GM19239 (cell line): ENCODE data around the gene SLC9A9.
"Not testable (repeated sequence)": the region's sequence is repeated elsewhere in the genome, so short reads cannot be mapped to it uniquely, and the experiment has no call there.

Experiments
- DNase-seq: peaks from one replicate; pipeline ENCODE4 v3.0.0; 2011; ENCODE audit warnings: low spot score; ENCODE audit not compliant: insufficient read length
- FAIRE-seq: peaks from 2 replicates; lab custom pipeline; 2011; peaks lifted over from hg19 to GRCh38; lab: Jason Lieb, UNC

Gene SLC9A9

GRCh38 chr3:143814443-143814889 is 33.8 kb downstream of the SLC9A9 start:
- FAIRE-seq = peak; percentile 85
- no peak for DNase-seq

- DNase-seq = no peak
- peak; percentile 66 for FAIRE-seq
Observed at GRCh38 chr3:143812481-143812880, 35.8 kb downstream of the SLC9A9 start.

- FAIRE-seq = no peak
- no peak for DNase-seq
Observed at GRCh38 chr3:143811602-143812001, 36.7 kb downstream of the SLC9A9 start.

DNA sequence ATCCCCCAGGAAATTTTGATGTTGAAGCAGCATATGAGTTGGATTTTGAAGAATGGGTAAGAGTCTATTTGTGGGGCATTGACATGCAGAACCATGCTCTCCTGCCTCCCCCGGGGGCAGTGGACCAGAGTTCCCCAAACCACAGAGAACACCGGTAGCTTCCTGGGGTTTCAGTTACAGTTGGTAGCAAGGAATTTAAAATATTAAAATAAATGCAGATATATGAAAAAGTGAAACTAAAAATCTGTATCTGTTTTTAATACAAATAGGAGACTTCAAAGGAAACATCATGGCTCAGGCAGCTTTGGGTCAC is 37.4 kb downstream of the SLC9A9 start:
- DNase-seq (no peak), FAIRE-seq (no peak)

DNA sequence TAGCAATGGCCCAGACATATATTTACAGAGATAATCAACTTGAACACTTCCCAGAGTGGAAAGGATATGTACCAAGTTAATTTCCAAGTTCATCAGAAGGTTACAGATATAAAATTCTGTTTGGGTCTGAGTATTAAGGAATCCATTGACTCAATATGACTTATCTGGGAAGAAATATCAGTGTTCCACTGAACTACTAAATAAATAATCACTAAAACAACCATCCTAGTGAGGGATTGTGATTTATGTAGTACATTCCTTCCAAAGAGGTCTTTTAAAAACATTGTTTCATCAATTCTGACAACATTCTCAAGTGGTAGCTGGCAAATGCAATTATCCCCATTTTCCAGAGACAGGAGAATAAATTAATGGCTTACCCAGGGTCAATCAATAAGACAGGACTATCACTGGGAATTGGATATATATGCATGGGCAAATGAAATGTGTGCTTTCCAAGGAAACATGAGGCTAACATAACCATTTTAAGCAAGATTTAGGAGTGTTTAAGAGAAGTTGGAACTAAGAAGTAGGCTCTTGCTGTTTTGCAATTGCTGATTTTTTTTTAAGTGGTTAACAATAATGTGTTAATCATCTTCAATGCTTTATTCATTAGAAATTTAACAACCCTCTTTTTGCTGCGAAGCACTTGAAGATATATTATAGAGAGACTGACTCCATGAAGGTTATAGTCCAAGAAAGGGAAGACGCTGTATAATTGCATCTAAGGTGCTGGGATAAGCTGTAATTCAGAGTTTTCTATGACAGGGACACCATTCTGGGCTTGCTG is 37.9 kb downstream of the SLC9A9 start:
- DNase-seq (no peak), FAIRE-seq (peak; percentile 18)

DNA sequence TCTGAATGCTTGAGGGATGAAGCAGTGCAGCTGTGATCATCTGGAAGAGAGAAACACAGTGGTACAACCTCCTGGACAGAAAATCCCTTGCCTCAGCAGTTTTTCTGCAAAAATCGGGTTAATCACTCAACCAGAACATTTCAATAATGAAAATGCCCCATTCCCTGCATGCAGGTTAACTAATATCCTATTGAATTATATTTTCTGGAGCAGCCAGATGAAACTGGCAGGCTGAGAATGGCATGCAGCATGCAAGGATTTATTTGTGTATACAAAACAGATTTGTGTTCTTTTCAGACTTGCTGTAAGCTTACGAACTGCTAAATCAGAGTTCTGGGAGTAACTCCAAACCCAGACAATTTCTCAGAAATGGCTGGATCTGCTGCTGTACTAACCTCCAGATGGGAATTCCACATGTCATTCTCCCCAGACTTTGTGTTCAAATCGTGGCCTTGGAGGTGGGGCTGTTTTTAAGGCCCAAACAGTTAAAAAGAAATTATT is 39.1 kb downstream of the SLC9A9 start:
- FAIRE-seq = no peak
- DNase-seq = no peak

DNA sequence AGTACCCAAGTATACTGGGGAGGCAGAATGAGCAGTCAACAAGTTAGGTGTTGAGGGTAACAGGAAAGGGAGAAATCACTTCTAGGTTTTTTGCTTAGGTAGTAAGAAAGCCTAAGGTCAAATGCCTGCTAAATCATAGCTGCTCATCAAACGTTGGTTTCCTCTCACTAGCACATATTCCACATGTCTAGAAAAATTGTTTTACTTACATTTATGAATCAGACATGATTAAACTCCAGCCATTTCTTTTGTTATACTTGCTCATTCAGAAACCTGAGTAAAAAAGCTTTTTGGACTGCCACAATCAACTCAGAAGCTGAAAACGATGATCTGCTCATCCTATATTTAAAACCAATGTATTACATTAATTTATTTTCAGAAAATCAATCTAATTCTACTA is 40.2 kb downstream of the SLC9A9 start:
- FAIRE-seq (no peak), DNase-seq (no peak)

DNA sequence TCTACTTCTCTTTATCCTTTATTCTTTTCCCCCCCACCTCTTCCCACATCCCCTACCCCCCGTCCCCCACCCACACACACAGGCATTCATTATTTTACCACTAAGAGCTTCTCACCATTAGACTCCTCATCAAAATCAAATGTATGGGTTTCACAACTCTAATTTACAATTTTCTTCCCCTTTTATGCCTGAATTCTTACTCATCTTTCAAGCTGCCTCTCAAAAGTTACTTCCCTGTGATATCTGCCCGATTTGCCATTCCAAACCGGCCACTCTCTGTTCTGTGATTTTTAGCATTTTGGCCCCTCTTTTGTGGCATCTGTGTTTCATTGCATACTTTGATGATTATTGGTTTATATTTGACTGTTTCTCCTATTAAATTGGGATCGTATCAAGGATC is 42.2 kb downstream of the SLC9A9 start:
- no peak for DNase-seq

GRCh38 chr3:143805476-143805875 is 42.8 kb downstream of the SLC9A9 start:
- FAIRE-seq, DNase-seq: not testable (repeated sequence)

More for the DNA sequence above, 42.2 kb downstream of the SLC9A9 start:
- no peak for FAIRE-seq

- not testable (repeated sequence) for DNase-seq, FAIRE-seq
Observed at GRCh38 chr3:143801046-143801445, 47.2 kb downstream of the SLC9A9 start.

DNA sequence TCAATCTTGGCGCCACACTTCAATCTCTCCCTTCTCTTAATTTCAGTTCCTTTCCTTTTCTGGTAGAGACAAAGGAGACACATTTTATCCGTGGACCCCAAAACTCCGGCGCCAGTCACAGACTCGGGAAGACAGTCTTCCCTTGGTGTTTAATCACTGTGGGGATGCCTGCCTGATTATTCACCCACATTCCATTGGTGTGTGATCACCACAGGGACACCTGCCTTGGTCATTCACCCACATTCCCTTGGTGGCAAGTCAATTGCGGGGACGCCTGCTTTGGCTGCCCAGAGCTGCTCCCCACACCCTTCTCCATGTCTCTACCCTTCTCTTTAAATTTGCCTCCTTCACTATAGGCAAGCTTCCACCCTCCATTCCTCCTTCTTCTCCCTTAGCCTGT is 50.1 kb downstream of the SLC9A9 start:
- FAIRE-seq, DNase-seq: not testable (repeated sequence)

- DNase-seq (no peak), FAIRE-seq (no peak)
Observed at GRCh38 chr3:143795874-143796273, 52.4 kb downstream of the SLC9A9 start.

DNA sequence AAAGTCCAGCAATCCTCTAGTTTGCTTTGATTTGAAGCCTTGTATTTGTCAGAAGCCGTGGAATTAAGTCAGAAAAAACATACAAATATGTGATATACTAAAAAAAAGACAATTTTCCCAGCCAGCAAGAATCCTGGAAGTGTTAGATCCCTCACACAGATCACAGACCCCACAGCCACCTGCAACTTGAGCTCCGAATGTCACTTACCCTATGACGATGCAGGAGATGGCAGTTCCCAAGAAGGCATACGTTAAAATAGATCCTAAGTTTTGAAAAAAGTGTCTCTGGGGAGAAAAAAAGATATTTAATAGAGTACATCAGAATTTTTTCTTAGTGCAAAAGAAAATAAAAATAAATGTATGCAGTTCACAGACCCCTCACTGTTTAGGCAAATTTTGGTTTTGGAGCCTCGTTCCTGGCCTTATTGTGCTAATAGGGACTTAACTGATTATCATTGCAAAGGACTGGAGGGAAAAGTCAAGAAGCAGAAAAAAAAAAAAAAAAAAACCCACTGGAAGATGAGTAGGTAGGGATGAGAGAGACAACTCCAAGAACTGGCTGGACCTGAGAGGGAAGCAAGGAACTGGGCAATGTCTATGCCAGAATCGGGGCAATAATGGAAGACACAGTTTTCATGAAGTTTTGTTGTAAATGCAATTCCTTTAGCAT is 53.3 kb downstream of the SLC9A9 start:
- FAIRE-seq (no peak), DNase-seq (no peak)

DNA sequence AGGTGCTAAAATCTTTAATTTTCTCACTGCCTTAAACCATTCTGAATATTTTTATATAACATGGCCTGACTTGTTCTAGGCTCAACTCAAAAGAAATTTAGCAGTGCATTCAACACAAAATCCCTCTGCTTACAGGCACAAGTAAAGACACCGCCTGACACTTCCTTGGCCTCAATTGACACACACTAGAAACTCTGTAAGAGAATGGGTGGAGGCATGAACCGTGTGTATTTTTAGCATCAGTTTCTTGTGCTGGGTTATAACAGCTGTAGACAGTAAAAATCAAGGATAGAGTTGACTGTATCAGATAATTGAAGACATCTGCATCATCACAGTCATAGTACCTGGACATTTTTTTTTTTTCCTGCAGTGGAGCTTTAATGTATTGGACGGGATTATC is 54.3 kb downstream of the SLC9A9 start:
- FAIRE-seq (no peak), DNase-seq (no peak)

GRCh38 chr3:143791386-143791785 is 56.9 kb downstream of the SLC9A9 start:
- FAIRE-seq (no peak), DNase-seq (no peak)

DNA sequence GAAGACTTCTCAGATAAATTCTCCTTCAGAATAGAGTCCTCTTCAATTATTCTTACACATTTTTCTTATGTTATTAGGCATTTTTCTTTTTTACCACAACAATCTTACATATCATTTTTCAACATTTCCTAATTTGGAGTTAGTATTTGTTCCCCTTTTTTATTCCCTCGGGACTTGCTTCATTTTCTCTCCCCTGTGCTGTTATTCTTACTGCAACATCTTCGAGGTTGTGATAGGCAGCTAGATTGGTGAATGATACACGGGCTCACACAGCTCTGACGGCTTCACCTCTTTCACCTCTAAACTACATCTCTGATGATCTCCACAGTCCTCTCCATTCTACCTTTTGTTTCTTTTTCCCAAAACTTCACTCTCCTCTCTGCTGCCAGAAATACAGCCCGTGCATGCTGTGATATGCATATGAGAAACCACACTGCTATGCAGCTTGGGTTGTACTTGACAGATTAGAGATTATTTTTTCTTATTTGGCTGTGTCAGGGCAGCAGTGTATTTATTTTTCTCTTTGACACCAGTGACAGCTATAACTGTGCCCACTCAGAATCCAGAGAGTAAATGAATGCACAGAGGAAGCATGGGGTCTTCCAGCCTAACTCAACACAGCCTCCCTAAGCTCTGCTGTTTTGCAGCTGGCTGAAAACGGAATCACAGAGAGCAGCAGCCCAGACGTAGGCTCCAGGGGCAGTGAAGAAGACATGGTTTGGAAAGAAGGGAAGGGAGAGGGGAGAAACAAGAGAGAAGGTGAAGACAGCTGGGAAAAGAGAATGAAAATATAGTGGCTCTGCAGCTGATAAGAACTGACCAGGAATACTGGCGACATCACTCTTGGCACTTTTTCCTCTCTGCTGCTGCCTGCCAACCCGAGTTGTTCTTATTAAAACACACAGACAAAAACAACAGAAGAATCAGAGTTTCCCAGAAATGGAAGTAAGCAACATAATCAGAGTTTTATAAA is 61.8 kb downstream of the SLC9A9 start:
- FAIRE-seq (no peak), DNase-seq (no peak)

DNA sequence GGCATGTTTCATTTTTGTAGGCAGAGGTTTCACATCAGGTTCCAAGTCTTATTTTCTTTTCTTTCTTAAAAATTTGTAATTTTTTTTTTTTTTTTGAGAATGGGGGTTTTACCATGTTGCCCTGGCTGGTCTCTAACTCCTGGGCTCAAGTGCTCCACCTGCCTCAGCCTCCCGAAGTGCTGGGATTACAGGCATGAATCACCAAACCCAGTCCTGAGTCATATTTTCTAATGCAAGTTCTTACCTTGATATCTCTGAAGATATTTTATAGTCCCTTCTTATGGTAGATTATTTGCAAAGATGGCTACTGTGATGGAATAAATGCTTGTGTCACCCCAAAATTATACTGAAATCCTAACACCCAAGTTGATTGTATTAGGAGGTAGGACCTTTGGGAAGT is 63.8 kb downstream of the SLC9A9 start:
- FAIRE-seq = no peak
- no peak for DNase-seq

- FAIRE-seq (no peak), DNase-seq (no peak)
Observed at GRCh38 chr3:143783851-143784370, 64.4 kb downstream of the SLC9A9 start.

- peak; percentile 97 for FAIRE-seq
- peak; percentile 27 for DNase-seq
Observed at GRCh38 chr3:143775459-143775858, 72.8 kb downstream of the SLC9A9 start.

- DNase-seq (no peak), FAIRE-seq (no peak)
Observed at GRCh38 chr3:143771939-143772338, 76.3 kb downstream of the SLC9A9 start.
